AG04449 (cell line): ENCODE data around the gene GK2.

Source experiments
- CTCF ChIA-PET: fragments of 350-600 bp; formaldehyde crosslinking; extraction: SDS; loops from one replicate; lab custom pipeline; 2021; ENCODE audit warnings: antibody characterized with exemption; lab: Yijun Ruan, JAX
- POLR2A ChIA-PET: fragments of 400-600, 350-600 bp; formaldehyde crosslinking; extraction: SDS; loops from one replicate; lab custom pipeline; 2020; ENCODE audit warnings: antibody characterized with exemption, inconsistent platforms; lab: Yijun Ruan, JAX
- DNase-seq: peaks from one replicate; pipeline ENCODE4 v3.0.0-alpha.2; 2010; ENCODE audit warnings: low read depth, low spot score
- H3K4me3 ChIP-seq: 2 replicates; pipeline ENCODE4 v1.5.1; 2011; ENCODE audit warnings: low read depth, mild to moderate bottlenecking, control low read depth, low read length
- CTCF ChIP-seq: IDR thresholded peaks from one replicate; pipeline ENCODE4 v1.5.1; 2011; ENCODE audit warnings: mild to moderate bottlenecking, moderate library complexity, low read length, control low read depth, inconsistent platforms; ENCODE audit not compliant: insufficient read depth; ENCODE audit errors: missing control alignments

Gene GK2

DNA sequence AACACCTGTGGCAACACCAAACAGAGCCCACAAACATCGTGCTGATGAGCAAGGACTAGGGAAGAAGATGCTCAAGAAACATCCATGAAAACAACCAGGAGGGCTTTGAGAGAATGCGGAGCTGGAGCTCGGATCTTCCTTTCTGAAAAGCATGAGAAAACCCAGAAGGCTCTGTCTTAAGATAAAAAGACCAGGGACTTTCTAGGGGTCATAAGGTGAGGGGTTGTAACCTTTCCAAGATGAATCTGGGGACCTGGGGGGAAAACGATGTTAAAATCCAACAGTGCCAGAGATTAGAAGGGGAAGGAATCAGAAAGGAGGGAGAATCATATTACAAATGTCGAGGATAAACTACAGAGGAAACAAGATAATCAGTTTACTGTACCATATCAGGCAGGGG is 10.1 kb downstream of the GK2 start:
- no peak overlapping the region for H3K4me3 ChIP-seq
- DNase-seq = no peak
- POLR2A ChIA-PET = no interaction called here
- TF ChIP-seq CTCF = no peak
- CTCF ChIA-PET = no interaction called here

- TF ChIP-seq CTCF = no peak
- ChIA-PET CTCF (no interaction called here), POLR2A (no interaction called here)
- H3K4me3 ChIP-seq = no peak overlapping the region
- no peak for DNase-seq
Measured at GRCh38 chr4:79396794-79397193, 11.2 kb downstream of the GK2 start.

DNA sequence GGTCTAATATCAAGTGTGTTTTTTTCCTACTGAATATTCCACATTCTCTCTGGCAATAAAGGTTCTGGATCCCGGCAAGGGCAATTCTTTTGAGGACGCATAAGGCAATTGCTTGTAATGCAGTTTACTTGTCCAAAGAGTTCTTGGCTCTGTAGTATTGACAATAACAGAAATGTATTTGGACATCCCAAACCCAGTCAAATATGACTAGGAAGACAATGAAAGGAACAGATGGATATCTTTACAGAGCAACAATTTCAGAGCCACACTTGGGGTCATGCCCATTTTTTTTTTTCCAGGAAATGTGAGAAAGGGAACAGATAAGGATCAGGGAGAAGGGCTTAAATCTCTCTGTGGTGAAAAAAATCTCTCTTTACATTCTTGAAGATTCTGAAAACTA is 12.2 kb downstream of the GK2 start:
- ChIA-PET CTCF (no interaction called here), POLR2A (no interaction called here)
- no peak overlapping the region for H3K4me3 ChIP-seq
- no peak for TF ChIP-seq CTCF
- no peak for DNase-seq

DNA sequence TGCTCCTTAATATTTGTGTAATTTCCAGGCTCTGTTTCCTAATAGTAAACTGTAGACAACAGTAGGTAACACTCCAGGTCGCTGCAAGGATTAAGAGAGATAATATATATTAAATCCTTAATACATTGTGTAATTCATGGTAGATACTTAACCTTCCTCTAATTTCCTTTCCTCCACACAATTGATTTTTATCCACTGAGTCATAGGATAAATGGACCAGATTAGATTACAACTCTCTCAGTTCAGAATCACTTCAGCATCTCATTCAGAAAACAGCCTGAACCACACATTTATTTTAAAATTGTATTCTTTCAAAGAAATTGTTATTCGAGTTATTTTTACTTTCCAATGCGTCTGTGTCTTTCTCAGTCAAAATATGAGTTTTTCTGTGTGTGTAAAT is 17.1 kb downstream of the GK2 start:
- no peak for TF ChIP-seq CTCF
- H3K4me3 ChIP-seq = no peak overlapping the region
- POLR2A ChIA-PET = no interaction called here
- CTCF ChIA-PET = no interaction called here
- no peak for DNase-seq

DNA sequence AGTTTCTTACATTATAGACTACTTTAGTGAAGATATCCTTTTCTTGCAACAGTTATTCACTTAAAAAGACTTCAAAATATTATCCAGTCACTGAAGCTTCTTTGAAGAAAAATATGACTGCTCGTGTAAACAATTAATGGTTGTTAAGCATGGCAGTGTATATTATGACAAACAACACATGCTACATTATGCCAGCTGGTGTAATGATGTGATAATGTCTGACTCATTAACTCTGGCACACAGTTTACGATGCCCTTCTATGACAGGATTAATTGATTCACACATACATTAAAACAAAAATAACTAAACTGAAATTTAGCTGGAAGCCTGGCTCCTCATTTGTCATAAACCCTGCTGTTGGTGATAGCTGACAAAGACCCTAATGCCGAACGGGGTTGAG is 22.4 kb downstream of the GK2 start:
- ChIA-PET POLR2A (no interaction called here), CTCF (no interaction called here)
- no peak for TF ChIP-seq CTCF
- H3K4me3 ChIP-seq = no peak overlapping the region
- DNase-seq = no peak

DNA sequence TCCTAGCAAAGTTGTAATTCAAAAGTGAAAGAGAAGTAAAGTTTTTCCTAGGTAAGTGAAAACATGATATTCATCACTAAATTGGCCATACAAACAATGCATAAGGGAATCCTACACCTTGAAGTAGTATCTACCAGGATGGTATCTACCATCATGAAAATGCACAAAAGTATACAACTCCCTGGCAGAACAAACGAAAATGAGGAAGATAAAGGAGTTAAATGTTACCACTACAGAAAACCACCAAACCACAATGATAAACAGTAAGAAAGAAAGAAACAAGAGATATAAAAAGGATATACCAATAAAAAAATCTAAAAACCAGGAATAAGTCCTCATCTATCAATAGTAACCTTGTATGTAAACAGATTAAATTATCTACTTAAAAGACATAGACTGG is 26.9 kb downstream of the GK2 start:
- no peak overlapping the region for H3K4me3 ChIP-seq
- DNase-seq = no peak
- POLR2A ChIA-PET = no interaction called here
- TF ChIP-seq CTCF = no peak
- CTCF ChIA-PET = no interaction called here
